HepG2 (cell line): Measurements from ENCODE around the gene KAZN. TPM values are rescaled to one million over a fixed set of nuclear protein-coding genes. Genes with fewer than 3 reads are reported as not detected.

ENCODE experiments used
- ATAC-seq: fragments of 200-7000 bp; cut with Tn5 transposase; 3 replicates; pipeline ENCODE4 v1.9.1; 2020; ENCODE audit warnings: mild to moderate bottlenecking, moderate library complexity
- BruUV-seq: library from RNA; stranded (reverse); fragments of 400-500 nt; replicated peaks from 2 replicates; lab custom pipeline; 2021; lab: Mats Ljungman, UMichigan
- CTCF ChIA-PET: fragments of 300-600 bp; formaldehyde crosslinking; extraction: SDS; loops from one replicate; lab custom pipeline; 2021; ENCODE audit warnings: low total read pairs, inconsistent platforms, low intra/inter-chr PET ratio; lab: Yijun Ruan, JAX
- POLR2A ChIA-PET: fragments of 350-600 bp; sonication (Branson Sonifier 250); formaldehyde crosslinking; loops from one replicate; lab custom pipeline; 2020; ENCODE audit warnings: antibody characterized with exemption, inconsistent platforms; lab: Yijun Ruan, JAX
- DNase-seq: peaks from one replicate; pipeline ENCODE4 v3.0.0-alpha.2; 2015; ENCODE audit warnings: low spot score
- FAIRE-seq: peaks from 3 replicates; lab custom pipeline; 2011; peaks lifted over from hg19 to GRCh38; lab: Jason Lieb, UNC
- H2AFZ ChIP-seq: one replicate; pipeline ENCODE4 v1.6.1; 2011; ENCODE audit warnings: low read length, inconsistent platforms
- H3K27ac ChIP-seq: fragments of 300-600 bp; 3 replicates; pipeline ENCODE4 v1.8.0; 2011; ENCODE audit warnings: mixed run types, mild to moderate bottlenecking, mixed read lengths, low read length, inconsistent platforms; ENCODE audit not compliant: insufficient read depth; ENCODE audit errors: extremely low read length
- H3K27me3 ChIP-seq, 2 experiments: fragments of 200-600 bp in 1 of 2; 2 replicates in 1 of 2; 3 replicates in 1 of 2; pipeline versions ENCODE4 v1.6.0 to v1.8.0; 2011; ENCODE audit warnings: low read length in 2 of 2, mild to moderate bottlenecking in 2 of 2, moderate library complexity in 2 of 2, inconsistent platforms in 1 of 2; ENCODE audit not compliant: insufficient read depth in 2 of 2, control insufficient read depth in 1 of 2
- H3K36me3 ChIP-seq, 2 experiments: fragments of 200-600 bp in 1 of 2; replicated peaks in 1 of 2; 2 replicates in 1 of 2; 3 replicates in 1 of 2; pipeline versions ENCODE4 v1.5.1 to v1.8.0; 2011; ENCODE audit warnings: low read length in 2 of 2, inconsistent platforms in 1 of 2; ENCODE audit not compliant: insufficient read depth in 2 of 2, control insufficient read depth in 1 of 2
- H3K4me1 ChIP-seq: 2 replicates; pipeline ENCODE4 v1.5.1; 2012; ENCODE audit warnings: low read length, inconsistent platforms; ENCODE audit not compliant: insufficient read depth
- H3K4me2 ChIP-seq: 2 replicates; pipeline ENCODE4 v1.6.0; 2011; ENCODE audit warnings: low read depth, low read length, inconsistent platforms
- H3K4me3 ChIP-seq, 3 experiments: fragments of 200-600 bp in 1 of 3; sonication (generic), shearing (Covaris generic) in 1 of 3; replicated peaks in 1 of 3; 2 replicates each; pipeline ENCODE4 v1.5.1; 2011 to 2016; ENCODE audit warnings: low read length in 3 of 3, inconsistent platforms in 2 of 3, low read depth in 2 of 3, mild to moderate bottlenecking in 2 of 3, control low read depth in 1 of 3, mixed read lengths in 1 of 3; ENCODE audit not compliant: insufficient read depth in 1 of 3
- H3K79me2 ChIP-seq: one replicate; pipeline ENCODE4 v1.6.1; 2011; ENCODE audit warnings: low read length, inconsistent platforms; ENCODE audit not compliant: insufficient read depth
- H3K9ac ChIP-seq: 2 replicates; pipeline ENCODE4 v1.6.0; 2011; ENCODE audit warnings: mild to moderate bottlenecking, low read depth, low read length, inconsistent platforms; ENCODE audit not compliant: insufficient read depth
- H3K9me3 ChIP-seq: 2 replicates; pipeline ENCODE4 v1.5.1; 2012; ENCODE audit warnings: mild to moderate bottlenecking, low read length
- H4K20me1 ChIP-seq: 2 replicates; pipeline ENCODE4 v1.6.0; 2011; ENCODE audit warnings: inconsistent platforms, mild to moderate bottlenecking, low read length, moderate library complexity; ENCODE audit not compliant: insufficient read depth
- ARNT2 ChIP-seq: sonication (generic); formaldehyde crosslinking; IDR thresholded peaks from 2 replicates; pipeline ENCODE4 v1.8.0; 2022; ENCODE audit warnings: mild to moderate bottlenecking, low read depth, missing genetic modification reagents, moderate library complexity
- FOSL2 ChIP-seq: sonication (generic); formaldehyde crosslinking; IDR thresholded peaks from 2 replicates; pipeline ENCODE4 v1.4.0; 2020; ENCODE audit warnings: missing genetic modification reagents
- GATA4 ChIP-seq: sonication (generic); IDR thresholded peaks from 2 replicates; pipeline ENCODE4 v1.6.1; 2016; ENCODE audit warnings: antibody characterized with exemption, low read depth, borderline replicate concordance
- GFI1 ChIP-seq: sonication (generic); formaldehyde crosslinking; IDR thresholded peaks from 2 replicates; pipeline ENCODE4 v1.5.0; 2020; ENCODE audit warnings: missing genetic modification reagents, mild to moderate bottlenecking, borderline replicate concordance
- IKZF1 ChIP-seq: fragments of 450-650 bp; IDR thresholded peaks from 2 replicates; pipeline ENCODE4 v1.7.1; 2016
- MAFG ChIP-seq: sonication (generic); formaldehyde crosslinking; IDR thresholded peaks from 2 replicates; pipeline ENCODE4 v1.5.1; 2020; ENCODE audit warnings: mild to moderate bottlenecking, missing genetic modification reagents
- RARG ChIP-seq: sonication (generic); formaldehyde crosslinking; IDR thresholded peaks from 2 replicates; pipeline ENCODE4 v1.4.0; 2020; ENCODE audit warnings: low read depth, mild to moderate bottlenecking, missing genetic modification reagents
- ZNF12 ChIP-seq: sonication (generic); formaldehyde crosslinking; IDR thresholded peaks from 2 replicates; pipeline ENCODE4 v1.5.0; 2020; ENCODE audit warnings: missing genetic modification reagents
- ZNF441 ChIP-seq: sonication (generic); formaldehyde crosslinking; IDR thresholded peaks from 2 replicates; pipeline ENCODE4 v1.7.0; 2021; ENCODE audit warnings: missing genetic modification reagents, borderline replicate concordance
- ZNF598 ChIP-seq: sonication (generic); formaldehyde crosslinking; IDR thresholded peaks from 2 replicates; pipeline ENCODE4 v1.5.1; 2020; ENCODE audit warnings: mild to moderate bottlenecking, missing genetic modification reagents, borderline replicate concordance
- ZNF629 ChIP-seq: sonication (generic); formaldehyde crosslinking; conservative IDR thresholded peaks from 2 replicates; pipeline ENCODE4 v1.5.0; 2020; ENCODE audit warnings: missing genetic modification reagents
- ZNF839 ChIP-seq: sonication (generic); formaldehyde crosslinking; IDR thresholded peaks from 2 replicates; pipeline ENCODE4 v1.4.0; 2020; ENCODE audit warnings: missing genetic modification reagents, mild to moderate bottlenecking, borderline replicate concordance
- whole genome bisulfite sequencing: methylation state at CpG from one replicate; pipeline ENCODE4 v1.1.6; 2017; ENCODE audit warnings: low lambda C conversion rate; 5-methylcytosine and 5-hydroxymethylcytosine counted together
- in situ Hi-C: cut with HindIII; loops from 2 replicates; pipeline ENCODE4 v1.10.0; 2017; ENCODE audit warnings: low pct_unique_long_range_greater_than_20kb; ENCODE audit not compliant: extremely low pct_ligation_motif_present
- intact Hi-C: fragments of 100-400 bp; cut with micrococcal nuclease; formaldehyde crosslinking; loops from one replicate; pipeline ENCODE4 v1.10.0; 2022; ENCODE audit not compliant: unreplicated experiment
- polyA plus RNA-seq, 8 experiments: library from polyadenylated mRNA; depleted of rRNA in 3 of 8; stranded (reverse) in 7 of 8; unstranded in 1 of 8; fragments of >200 nt; fragmentation: Illumina TruSeq in 4 of 8; extraction: Trizol in 4 of 8; gene quantifications; 2 replicates each; pipeline versions ENCODE4 v1.2.1 to v1.2.3, GENCODE V29; 2011 to 2016; ENCODE audit warnings: low read depth in 4 of 8, missing spikeins in 1 of 8, mixed read lengths in 1 of 8; ENCODE audit not compliant: insufficient read depth in 1 of 8
- total RNA-seq, 5 experiments: library from RNA; depleted of rRNA; stranded (reverse); fragments of >200 nt; fragmentation: Illumina TruSeq; extraction: Trizol; gene quantifications; 2 replicates each; pipeline ENCODE4 v1.2.3, GENCODE V29; 2016; ENCODE audit warnings: low read depth in 1 of 5
- TF ChIP-seq, protein P1 (sequence below), 2 experiments: fragments of 450-650 bp in 1 of 2; sonication (generic) in 1 of 2; formaldehyde crosslinking; IDR thresholded peaks; 2 replicates each; pipeline versions ENCODE4 v1.5.0 to v1.8.0; 2020 to 2022; ENCODE audit warnings: mild to moderate bottlenecking in 1 of 2, missing genetic modification reagents in 1 of 2
- TF ChIP-seq, protein P2 (sequence below): sonication (generic); formaldehyde crosslinking; IDR thresholded peaks from 2 replicates; pipeline ENCODE4 v1.4.0; 2020; ENCODE audit warnings: missing genetic modification reagents, borderline replicate concordance

The KAZN gene
- total and polyA plus RNA-seq, 2 of the 13 experiments (the other 11 are each of a cell fraction or from before 2014, with no cell fraction given) = 10.4 to 13.5 TPM

DNA sequence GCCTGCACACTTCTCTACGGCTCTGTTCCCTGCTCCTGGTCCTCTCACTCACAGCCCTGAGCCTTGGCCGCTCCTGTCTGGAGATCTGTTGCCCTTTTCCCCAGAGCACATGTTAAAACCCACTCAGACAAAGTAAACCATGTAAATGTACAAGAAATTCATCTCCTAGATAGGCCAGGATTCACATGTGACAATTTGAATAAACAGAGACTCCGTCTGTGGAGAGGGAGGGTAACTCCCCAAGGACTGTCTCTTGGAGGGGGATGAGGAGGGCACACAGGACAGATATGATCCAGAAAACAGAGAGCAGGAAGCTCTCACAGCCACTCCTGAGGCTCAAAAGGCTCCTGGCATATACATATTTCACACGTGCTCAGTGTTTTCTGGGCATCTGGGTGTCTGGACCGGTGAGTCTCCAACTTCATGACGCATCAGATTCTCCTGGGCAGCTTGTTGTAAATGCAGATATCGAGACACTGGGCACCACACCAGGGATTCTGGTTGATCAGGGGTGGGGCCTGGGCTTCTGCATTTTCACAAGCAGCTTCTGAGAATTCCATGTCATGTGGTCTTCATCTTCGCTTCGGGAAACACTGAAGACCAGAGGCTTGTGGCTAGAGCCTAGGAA, 6.4 kb upstream of the KAZN start:
- H3K36me3 ChIP-seq = no peaks in the 10 kb centered on the region
- no peaks in the 10 kb centered on the region for H3K4me1 ChIP-seq
- peaks cover 0 to 13% of the 10 kb centered on the region in 2 experiments; a peak in 3 of 5 replicates for H3K27me3 ChIP-seq
- no peaks in the 10 kb centered on the region for H3K9me3 ChIP-seq
- CTCF ChIA-PET = no interaction called here
- ATAC-seq (no peak), DNase-seq (no peak), FAIRE-seq (no peak)
- H2AFZ ChIP-seq = no peak overlapping the region
- no peak overlapping the region for H3K4me3 ChIP-seq
- no peaks in the 10 kb centered on the region for H4K20me1 ChIP-seq
- intact Hi-C loops = no loop called here
- 11% methylated on average over 7 of the region's 9 CpGs for WGBS
- no peak overlapping the region for H3K27ac ChIP-seq
- H3K4me2 ChIP-seq = no peak overlapping the region
- POLR2A ChIA-PET = no interaction called here
- no TSS peak for BruUV-seq
- no peak overlapping the region for H3K9ac ChIP-seq
- in situ Hi-C loops = no loop called here
- no peak for TF ChIP-seq IKZF1
- no peak for TF ChIP-seq MAFG (CRISPR knock-in tag)
- TF ChIP-seq RARG (CRISPR knock-in tag) = no peak
- no peak for TF ChIP-seq ZNF441 (CRISPR knock-in tag)
- no peak for TF ChIP-seq GATA4
- TF ChIP-seq ZNF12 (CRISPR knock-in tag) = no peak
- TF ChIP-seq ZNF598 (CRISPR knock-in tag) = no peak
- TF ChIP-seq GFI1 (CRISPR knock-in tag) = no peak
- TF ChIP-seq FOSL2 (CRISPR knock-in tag) = no peak
- TF ChIP-seq, protein P1, sequence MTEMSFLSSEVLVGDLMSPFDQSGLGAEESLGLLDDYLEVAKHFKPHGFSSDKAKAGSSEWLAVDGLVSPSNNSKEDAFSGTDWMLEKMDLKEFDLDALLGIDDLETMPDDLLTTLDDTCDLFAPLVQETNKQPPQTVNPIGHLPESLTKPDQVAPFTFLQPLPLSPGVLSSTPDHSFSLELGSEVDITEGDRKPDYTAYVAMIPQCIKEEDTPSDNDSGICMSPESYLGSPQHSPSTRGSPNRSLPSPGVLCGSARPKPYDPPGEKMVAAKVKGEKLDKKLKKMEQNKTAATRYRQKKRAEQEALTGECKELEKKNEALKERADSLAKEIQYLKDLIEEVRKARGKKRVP (CRISPR knock-in tag; IDR thresholded peaks at IDR 0.05) = no peak
- TF ChIP-seq ARNT2 (CRISPR knock-in tag) = no peak
- TF ChIP-seq, protein P2, sequence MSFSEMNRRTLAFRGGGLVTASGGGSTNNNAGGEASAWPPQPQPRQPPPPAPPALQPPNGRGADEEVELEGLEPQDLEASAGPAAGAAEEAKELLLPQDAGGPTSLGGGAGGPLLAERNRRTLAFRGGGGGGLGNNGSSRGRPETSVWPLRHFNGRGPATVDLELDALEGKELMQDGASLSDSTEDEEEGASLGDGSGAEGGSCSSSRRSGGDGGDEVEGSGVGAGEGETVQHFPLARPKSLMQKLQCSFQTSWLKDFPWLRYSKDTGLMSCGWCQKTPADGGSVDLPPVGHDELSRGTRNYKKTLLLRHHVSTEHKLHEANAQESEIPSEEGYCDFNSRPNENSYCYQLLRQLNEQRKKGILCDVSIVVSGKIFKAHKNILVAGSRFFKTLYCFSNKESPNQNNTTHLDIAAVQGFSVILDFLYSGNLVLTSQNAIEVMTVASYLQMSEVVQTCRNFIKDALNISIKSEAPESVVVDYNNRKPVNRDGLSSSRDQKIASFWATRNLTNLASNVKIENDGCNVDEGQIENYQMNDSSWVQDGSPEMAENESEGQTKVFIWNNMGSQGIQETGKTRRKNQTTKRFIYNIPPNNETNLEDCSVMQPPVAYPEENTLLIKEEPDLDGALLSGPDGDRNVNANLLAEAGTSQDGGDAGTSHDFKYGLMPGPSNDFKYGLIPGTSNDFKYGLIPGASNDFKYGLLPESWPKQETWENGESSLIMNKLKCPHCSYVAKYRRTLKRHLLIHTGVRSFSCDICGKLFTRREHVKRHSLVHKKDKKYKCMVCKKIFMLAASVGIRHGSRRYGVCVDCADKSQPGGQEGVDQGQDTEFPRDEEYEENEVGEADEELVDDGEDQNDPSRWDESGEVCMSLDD (CRISPR knock-in tag) = no peak
- no peak for TF ChIP-seq ZNF839 (CRISPR knock-in tag)
- no peak for TF ChIP-seq ZNF629
- H3K79me2 ChIP-seq = no peaks in the 10 kb centered on the region
